NCI-H128 (cell line): Measurements from ENCODE around the gene ATXN2L.
"Not testable (repeated sequence)": the region's sequence is repeated elsewhere in the genome, so short reads cannot be mapped to it uniquely, and the experiment has no call there.

Source experiments
- DNase-seq: peaks from one replicate; lab custom pipeline; 2025; ENCODE audit not compliant: unreplicated experiment; lab: John Stamatoyannopoulos, UW

Gene ATXN2L

DNA sequence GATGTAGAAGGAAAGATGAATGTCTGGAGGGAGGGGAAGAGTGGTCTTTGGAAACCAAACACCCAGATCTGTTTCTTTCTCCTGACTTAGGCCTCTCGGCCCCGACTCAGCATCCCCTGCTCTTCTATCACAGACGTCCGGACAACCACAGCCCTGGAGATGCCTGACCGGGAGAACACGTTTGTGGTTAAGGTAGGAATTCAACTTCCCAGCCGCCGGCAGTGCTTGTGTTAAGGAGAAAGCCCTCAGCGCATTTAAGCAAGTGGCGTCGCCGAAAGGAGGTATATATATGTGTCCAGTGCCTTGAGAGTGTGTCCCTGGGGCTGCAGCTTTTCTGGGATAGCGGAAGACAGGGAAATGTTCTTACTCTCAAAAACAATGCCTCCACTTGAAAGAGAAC is 44.4 kb downstream of the ATXN2L start:
- no peak for DNase-seq

DNA sequence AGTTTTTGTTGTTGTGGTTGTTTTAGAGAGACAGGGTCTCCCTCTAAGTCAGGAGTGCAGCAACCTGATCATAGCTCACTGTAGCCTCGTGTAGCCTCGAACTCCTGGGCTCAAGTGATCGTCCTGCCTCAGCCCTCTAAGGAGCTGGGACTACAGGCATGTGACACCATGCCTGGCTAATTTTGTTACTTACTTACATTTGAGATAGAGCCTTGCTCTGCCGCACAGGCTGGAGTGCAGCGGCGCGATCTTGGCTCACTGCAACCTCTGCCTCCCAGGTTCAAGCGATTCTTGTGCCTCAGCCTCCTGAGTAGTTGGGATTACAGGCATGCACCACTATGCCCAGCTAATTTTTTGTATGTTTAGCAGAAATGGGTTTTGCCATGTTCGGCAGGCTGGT is 44.8 kb downstream of the ATXN2L start:
- not testable (repeated sequence) for DNase-seq

- no peak for DNase-seq
These were observed 46.4 kb downstream of the ATXN2L start for GRCh38 chr16:28869201-28869600.

DNA sequence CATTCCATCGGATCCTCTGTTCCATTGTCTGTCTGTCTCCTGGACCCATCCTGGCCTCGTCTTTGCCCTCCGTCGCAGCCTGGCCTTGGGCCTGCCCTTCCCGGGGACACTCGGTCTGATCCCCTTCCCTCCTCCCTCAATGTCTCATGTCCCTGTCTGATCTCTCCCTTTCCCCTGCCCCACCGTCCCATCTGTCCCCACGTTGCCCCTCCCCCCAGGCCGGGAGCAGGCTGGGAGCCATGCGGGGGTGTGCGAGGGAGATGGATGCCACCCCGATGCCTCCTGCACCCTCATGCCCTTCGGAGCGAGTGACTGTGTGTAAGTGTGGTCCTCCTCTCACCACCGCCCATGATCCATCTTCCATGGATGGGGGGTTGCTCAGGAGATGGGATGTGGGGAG is 50.2 kb downstream of the ATXN2L start:
- no peak for DNase-seq

DNA sequence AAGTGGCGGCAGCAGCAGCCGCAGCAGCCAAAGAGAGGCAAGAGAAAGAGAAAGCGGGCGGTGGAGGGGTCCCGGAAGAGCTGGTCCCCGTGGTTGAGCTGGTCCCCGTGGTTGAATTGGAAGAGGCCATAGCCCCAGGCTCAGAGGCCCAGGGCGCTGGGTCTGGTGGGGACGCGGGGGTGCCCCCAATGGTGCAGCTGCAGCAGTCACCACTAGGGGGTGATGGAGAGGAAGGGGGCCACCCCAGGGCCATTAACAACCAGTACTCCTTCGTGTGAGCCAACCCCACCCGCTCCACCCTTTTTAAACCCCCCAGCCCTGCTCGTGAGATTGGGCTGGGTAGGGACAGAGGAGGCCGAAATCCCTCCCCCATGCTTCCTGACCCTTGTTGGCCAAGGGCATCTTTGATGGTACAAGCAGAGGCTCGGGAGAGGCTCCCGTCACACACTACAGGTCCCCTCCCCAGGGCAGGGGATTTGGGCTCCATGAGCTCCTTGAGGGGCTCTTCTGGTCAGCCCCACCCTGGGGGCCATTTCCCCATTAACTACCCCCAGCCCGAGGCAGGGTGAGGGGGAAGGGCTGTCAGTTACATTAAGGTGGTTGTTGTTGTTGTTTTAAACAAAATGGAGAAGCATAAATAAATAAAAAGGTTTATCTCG is 50.9 kb downstream of the ATXN2L start:
- DNase-seq, result no peak

GRCh38 chr16:28874406-28874805 is 51.6 kb downstream of the ATXN2L start:
- DNase-seq, result no peak

DNA sequence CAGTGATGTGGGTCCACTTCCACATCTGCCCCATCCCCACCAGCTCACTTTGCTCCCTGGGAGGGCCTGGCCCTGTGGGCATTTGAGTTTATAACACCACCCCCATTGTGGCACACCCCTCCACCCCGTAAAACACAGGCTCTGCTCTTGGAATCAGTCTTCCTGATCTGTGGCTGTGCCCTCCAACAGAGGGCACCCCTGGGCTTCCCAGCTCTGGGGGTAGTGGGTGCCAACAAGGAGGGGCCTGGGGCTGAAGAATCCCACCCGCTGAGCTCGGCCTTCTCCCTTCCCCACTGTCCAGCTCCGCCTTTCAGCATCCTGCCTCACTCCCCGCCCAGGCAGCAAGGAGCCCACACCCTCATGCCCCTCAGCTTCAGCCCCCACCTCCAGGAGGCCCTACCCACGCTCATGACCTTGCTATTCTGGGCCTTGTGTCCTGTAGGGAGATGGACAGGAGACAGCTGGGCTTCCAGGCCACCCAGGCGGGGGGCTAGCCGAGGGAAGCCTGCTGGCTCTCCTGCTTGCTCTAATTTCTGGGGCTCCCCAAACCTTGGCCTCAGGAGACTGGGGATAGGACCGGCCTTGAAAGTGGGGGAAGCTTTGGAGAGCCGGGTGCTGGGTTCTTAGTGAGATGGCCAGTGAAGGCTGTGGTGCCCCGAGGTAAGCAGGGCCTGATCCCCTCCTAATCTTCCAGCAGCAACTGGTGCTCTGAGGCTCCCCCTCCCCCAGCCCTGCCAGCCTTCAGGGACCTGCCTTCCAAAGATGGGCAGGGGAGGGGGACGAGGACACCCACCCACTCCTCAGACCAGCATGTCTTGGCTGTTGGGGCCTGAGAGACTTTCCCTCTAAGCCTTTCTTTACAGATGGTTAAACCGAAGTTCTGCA is 52.6 kb downstream of the ATXN2L start:
- DNase-seq, result no peak

GRCh38 chr16:28876019-28876659 is 53.3 kb downstream of the ATXN2L start:
- DNase-seq, result no peak

DNA sequence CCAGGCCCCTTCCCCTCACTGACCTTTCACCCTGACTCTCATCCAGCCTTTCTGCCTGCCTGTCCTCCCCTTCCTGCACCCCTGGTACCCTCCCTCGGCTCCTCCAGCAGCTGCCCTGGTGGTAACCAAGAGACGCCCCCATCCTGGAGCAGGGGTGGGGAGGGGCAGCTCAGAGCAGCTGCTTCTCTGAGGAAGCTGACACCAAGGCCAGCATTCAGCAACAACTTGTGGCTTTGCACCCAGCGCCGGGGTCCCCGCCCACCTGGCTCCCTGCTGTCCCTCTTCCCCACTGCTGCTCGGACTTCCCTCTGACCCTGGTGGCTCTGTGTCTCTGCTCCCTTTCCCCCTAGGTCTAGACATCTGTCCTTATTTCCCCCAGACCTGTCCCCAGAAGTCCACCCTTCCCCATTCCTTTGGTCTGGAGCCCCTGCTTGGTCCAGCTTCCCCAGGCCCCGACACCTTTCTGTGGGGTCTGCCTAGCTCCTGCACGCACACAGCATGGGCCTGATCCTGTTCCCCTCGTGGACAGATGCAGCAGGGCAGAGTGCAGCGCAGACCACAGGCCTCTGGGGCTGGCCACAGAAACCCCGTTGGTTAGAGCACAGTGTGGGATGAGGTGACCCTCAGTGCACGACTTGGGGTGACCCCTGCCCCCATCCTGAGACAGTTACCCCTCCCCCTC is 54.3 kb downstream of the ATXN2L start:
- DNase-seq, result no peak

DNA sequence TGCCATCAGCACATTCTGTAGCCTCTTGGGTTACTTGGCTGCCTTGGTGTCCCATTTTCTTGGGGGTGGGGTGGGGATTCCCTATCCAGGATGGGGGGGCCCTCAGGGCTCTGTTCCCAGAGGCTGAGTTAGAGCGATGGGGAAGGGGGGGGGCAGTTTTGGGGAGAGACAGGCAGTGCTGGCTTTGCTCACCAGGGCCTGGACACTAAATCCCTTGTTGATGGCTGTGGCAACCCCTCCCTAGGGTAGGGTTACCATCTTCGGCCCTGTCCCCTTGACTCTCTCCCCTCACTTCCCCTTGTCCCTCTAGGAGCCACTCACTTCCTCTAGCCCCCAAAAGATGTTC is 54.8 kb downstream of the ATXN2L start:
- no peak for DNase-seq

GRCh38 chr16:28878083-28878926 is 55.5 kb downstream of the ATXN2L start, which contains the start of gene ATP2A1:
Gene ATP2A1, plus strand, starts transcription at chr16:28878488. Its CDS starts 184 bp downstream, at chr16:28878672.
- DNase-seq, result no peak

DNA sequence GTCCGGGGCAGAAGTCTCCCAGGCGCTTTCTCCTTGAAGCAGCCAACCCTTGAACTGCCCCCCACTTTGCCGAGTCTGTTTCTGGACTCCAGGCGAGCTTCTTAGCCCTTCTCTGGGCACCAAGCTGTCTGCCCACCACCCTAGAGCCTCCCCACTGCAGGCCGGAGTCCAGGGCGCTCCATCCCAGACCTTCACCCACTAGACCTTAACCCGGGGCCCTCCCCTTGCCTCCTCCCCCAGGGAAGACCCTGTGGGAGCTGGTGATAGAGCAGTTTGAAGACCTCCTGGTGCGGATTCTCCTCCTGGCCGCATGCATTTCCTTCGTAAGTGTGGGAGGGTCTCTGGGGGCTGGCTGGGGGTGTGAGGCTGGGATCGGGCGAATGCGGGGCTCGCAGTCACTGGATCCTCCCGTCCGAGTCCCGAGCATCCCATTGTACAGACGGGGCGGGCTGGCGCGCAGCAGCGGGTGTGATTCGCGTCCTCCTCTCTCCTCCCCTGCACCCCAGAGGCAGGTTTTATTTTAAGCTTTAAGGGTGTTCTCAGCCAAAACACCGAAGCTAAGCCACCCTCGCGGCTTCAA is 56.6 kb downstream of the ATXN2L start:
- no peak for DNase-seq

- DNase-seq, result peak; percentile 68
These were observed 57.2 kb downstream of the ATXN2L start for GRCh38 chr16:28879841-28880588.

DNA sequence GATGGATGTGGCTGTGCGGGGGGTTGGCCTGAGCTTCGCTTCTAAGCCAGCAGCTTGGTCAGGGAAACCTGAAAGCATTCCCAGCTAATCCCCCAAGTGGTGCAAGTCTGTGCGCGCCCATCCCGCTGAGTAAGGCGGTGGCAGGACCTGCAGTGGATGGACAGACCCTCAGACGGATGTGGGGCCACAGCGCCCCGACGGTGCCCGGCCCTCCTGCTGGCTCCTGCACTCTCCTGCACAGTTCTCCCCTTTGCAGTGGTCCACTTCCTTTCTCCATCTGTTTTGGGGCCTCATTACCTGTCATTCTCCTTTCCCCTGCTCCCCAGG is 57.8 kb downstream of the ATXN2L start:
- DNase-seq, result no peak

DNA sequence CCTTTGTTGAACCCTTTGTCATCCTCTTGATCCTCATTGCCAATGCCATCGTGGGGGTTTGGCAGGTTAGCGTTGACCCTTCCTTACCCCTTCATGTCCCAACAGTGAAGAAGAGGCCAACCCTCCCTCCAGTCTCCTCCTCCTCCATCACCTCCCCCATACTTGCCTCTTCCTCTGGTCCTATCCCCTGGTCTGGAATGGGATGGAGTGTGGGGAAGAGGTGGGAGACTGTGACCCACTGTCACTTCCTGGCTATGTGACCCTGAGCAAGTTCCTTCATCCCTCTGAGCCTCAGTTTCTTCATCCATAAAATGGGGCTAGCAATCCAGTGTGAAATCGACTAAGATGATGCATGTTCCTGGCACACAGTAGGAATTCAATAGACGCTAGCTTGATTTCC is 58.2 kb downstream of the ATXN2L start:
- no peak for DNase-seq

DNA sequence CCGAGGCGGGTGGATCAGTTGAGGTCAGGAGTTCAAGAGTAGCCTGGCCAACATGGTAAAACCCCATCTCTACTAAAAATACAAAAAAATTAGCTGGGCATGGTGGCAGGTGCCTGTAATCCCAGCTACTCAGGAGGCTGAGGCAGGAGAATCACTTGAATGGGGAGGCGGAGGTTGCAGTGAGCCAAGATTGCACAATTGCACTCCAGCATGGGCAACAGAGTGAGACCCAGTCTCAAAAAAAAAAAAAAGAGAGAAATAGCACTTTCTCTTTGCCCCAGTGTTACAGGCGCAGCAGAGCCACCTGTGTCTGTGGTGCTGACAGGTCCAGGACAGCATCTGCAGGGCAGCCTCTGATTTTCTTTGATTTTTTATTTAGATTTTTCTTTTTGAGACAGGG is 58.8 kb downstream of the ATXN2L start:
- DNase-seq, result not testable (repeated sequence)

GRCh38 chr16:28882551-28883160 is 59.9 kb downstream of the ATXN2L start:
- DNase-seq, result no peak

DNA sequence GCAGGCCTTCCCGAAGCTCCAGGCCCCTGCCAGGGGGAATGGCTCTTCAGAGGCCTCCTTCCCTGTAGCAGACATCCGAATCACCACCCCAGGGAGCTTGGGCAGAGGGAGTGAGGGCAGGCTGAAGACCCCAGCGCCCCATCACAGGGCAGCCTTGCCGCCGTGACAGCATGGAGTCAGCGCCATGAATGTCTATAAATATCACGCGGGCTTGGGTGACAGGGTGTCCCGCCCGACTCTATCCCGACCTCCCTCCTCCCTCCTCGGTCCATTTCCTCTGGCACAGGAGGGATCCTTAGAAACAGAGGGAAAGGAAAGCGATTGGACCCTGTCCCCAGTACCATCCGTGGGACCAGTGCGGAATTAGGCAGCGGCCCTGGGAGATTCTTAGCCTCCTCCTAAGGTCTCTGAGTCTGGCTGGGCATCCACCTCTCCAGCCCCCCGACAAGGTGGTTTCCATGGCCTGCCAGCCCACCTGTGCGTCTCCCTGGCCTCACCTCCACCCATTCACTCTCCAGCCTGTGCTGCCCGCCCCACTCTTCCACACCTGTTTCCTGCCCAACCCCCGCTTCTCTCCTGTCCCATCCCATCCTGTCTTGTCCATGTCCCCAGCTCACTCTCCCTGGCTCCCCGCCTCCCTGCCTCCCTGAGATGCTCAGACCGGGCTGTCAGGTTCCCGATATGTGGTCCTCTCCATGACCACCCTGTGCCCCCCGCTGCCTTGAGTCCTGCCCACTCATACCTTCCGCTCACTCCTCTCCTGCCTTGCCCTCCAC is 60.6 kb downstream of the ATXN2L start:
- DNase-seq, result no peak
